A549 (cell line): ENCODE data around the gene ZNF740. TPM values are rescaled to one million over a fixed set of nuclear protein-coding genes. Genes with fewer than 3 reads are reported as not detected.

Source experiments
- ATAC-seq, 2 experiments: fragments of 200-7000 bp in 1 of 2; fragments of >200 bp in 1 of 2; cut with Nextera tagmentation in 1 of 2; cut with Tn5 transposase in 1 of 2; 3 replicates each; pipeline versions ENCODE4 v1.8.0 to v1.9.1; 2018 to 2020; ENCODE audit warnings: mild to moderate bottlenecking in 1 of 2, moderate library complexity in 1 of 2
- CTCF ChIA-PET: fragments of 300-600 bp; sonication (Branson Sonifier 250); formaldehyde crosslinking; extraction: SDS; loops from one replicate; lab custom pipeline; 2021; ENCODE audit warnings: antibody characterized with exemption, inconsistent platforms; lab: Yijun Ruan, JAX
- POLR2A ChIA-PET: fragments of 350-600 bp; formaldehyde crosslinking; extraction: SDS; loops from one replicate; lab custom pipeline; 2021; ENCODE audit warnings: antibody characterized with exemption, inconsistent platforms; lab: Yijun Ruan, JAX
- DNase-seq, 2 experiments: peaks; one replicate each; pipeline versions ENCODE4 v3.0.0 to v3.0.0-alpha.2; 2011 to 2016; ENCODE audit warnings: low read depth in 1 of 2, low spot score in 1 of 2
- FAIRE-seq: peaks from 2 replicates; lab custom pipeline; 2011; peaks lifted over from hg19 to GRCh38; lab: Jason Lieb, UNC
- H3K27ac ChIP-seq, 2 experiments: fragments of >200 bp; sonication (Bioruptor Twin); formaldehyde crosslinking; 3 replicates each; pipeline ENCODE4 v1.5.1; 2016 to 2017
- H3K4me1 ChIP-seq: fragments of >200 bp; sonication (Bioruptor Twin); formaldehyde crosslinking; 3 replicates; pipeline ENCODE4 v1.6.1; 2016
- H3K4me2 ChIP-seq: fragments of >200 bp; sonication (Bioruptor Twin); formaldehyde crosslinking; 3 replicates; pipeline ENCODE4 v1.6.1; 2016
- H3K4me3 ChIP-seq: fragments of >200 bp; sonication (Bioruptor Twin); formaldehyde crosslinking; 3 replicates; pipeline ENCODE4 v1.5.1; 2016
- H3K9me3 ChIP-seq: fragments of >200 bp; sonication (Bioruptor Twin); formaldehyde crosslinking; 3 replicates; pipeline ENCODE4 v1.6.1; 2016
- BHLHE40 ChIP-seq: IDR thresholded peaks from 2 replicates; pipeline ENCODE4 v1.6.1; 2012; ENCODE audit warnings: low read depth, low read length, inconsistent platforms
- CBX8 ChIP-seq: fragments of 200-600 bp; sonication (generic); IDR thresholded peaks from 2 replicates; pipeline ENCODE4 v1.6.1; 2016
- EHMT2 ChIP-seq: fragments of 200-600 bp; sonication (generic); IDR thresholded peaks from 2 replicates; pipeline ENCODE4 v1.6.1; 2016; ENCODE audit warnings: antibody characterized with exemption, low read depth, mild to moderate bottlenecking, moderate library complexity
- ESRRA ChIP-seq: fragments of 150-350 bp; IDR thresholded peaks from 2 replicates; pipeline ENCODE4 v1.6.1; 2014; ENCODE audit warnings: mild to moderate bottlenecking, low read length, borderline replicate concordance
- FOSB ChIP-seq: fragments of 250-450 bp; sonication (Bioruptor Pico); IDR thresholded peaks from 2 replicates; pipeline ENCODE4 v1.5.0; 2020; ENCODE audit warnings: mild to moderate bottlenecking, moderate library complexity
- GATA3 ChIP-seq: IDR thresholded peaks from 2 replicates; pipeline ENCODE4 v1.6.1; 2012; ENCODE audit warnings: borderline replicate concordance
- HMGXB4 ChIP-seq: fragments of 250-450 bp; sonication (Bioruptor Pico); IDR thresholded peaks from 2 replicates; pipeline ENCODE4 v1.5.0; 2021; ENCODE audit warnings: mild to moderate bottlenecking, moderate library complexity, borderline replicate concordance
- HOXB13 ChIP-seq: fragments of 250-450 bp; sonication (Bioruptor Pico); IDR thresholded peaks from 2 replicates; pipeline ENCODE4 v1.5.0; 2020; ENCODE audit warnings: low read depth, mild to moderate bottlenecking, moderate library complexity
- JUNB ChIP-seq: fragments of >200 bp; sonication (Bioruptor Twin); formaldehyde crosslinking; IDR thresholded peaks from 2 replicates; pipeline ENCODE4 v1.6.1; 2016
- KDM1A ChIP-seq: fragments of 200-600 bp; sonication (generic); IDR thresholded peaks from 2 replicates; pipeline ENCODE4 v1.6.1; 2016; ENCODE audit warnings: low read depth, mild to moderate bottlenecking
- KDM5A ChIP-seq: fragments of 200-600 bp; sonication (generic); IDR thresholded peaks from 2 replicates; pipeline ENCODE4 v1.6.1; 2016; ENCODE audit warnings: antibody characterized with exemption, mild to moderate bottlenecking
- NFE2L2 ChIP-seq: fragments of 150-350 bp; conservative IDR thresholded peaks from 2 replicates; pipeline ENCODE4 v1.6.1; 2014; ENCODE audit warnings: low read length
- NPAS2 ChIP-seq: fragments of 250-450 bp; sonication (Bioruptor Pico); IDR thresholded peaks from 2 replicates; pipeline ENCODE4 v1.8.0; 2022; ENCODE audit warnings: mild to moderate bottlenecking, moderate library complexity, borderline replicate concordance
- PHF8 ChIP-seq: fragments of 200-600 bp; sonication (generic); IDR thresholded peaks from 2 replicates; pipeline ENCODE4 v1.6.1; 2016; ENCODE audit warnings: low read depth, mild to moderate bottlenecking, antibody characterized with exemption, moderate library complexity, borderline replicate concordance
- POLR2A ChIP-seq: IDR thresholded peaks from 2 replicates; pipeline ENCODE4 v1.6.1; 2012; ENCODE audit warnings: mild to moderate bottlenecking, low read length
- RAD21 ChIP-seq, 2 experiments: fragments of >200 bp in 1 of 2; sonication (Bioruptor Twin) in 1 of 2; formaldehyde crosslinking in 1 of 2; IDR thresholded peaks in 1 of 2; conservative IDR thresholded peaks in 1 of 2; 2 replicates in 1 of 2; 3 replicates in 1 of 2; pipeline ENCODE4 v1.6.1; 2012 to 2018; ENCODE audit warnings: inconsistent platforms in 1 of 2
- RARB ChIP-seq: fragments of 250-450 bp; sonication (Bioruptor Pico); IDR thresholded peaks from 2 replicates; pipeline ENCODE4 v1.8.0; 2021; ENCODE audit warnings: mild to moderate bottlenecking, moderate library complexity
- RCOR1 ChIP-seq: fragments of 150-350 bp; IDR thresholded peaks from 2 replicates; pipeline ENCODE4 v1.6.1; 2014; ENCODE audit warnings: antibody characterized with exemption, low read length, low read depth
- RNF2 ChIP-seq: fragments of 200-600 bp; sonication (generic); IDR thresholded peaks from 2 replicates; pipeline ENCODE4 v1.6.1; 2016; ENCODE audit warnings: low read depth, mild to moderate bottlenecking, antibody characterized with exemption, moderate library complexity, borderline replicate concordance
- SMC3 ChIP-seq: fragments of >200 bp; sonication (Bioruptor Twin); formaldehyde crosslinking; IDR thresholded peaks from 3 replicates; pipeline ENCODE4 v1.6.1; 2018; ENCODE audit warnings: inconsistent platforms
- TP53 ChIP-seq: fragments of 250-450 bp; sonication (Bioruptor Pico); IDR thresholded peaks from 2 replicates; pipeline ENCODE4 v1.5.0; 2021; ENCODE audit warnings: mild to moderate bottlenecking, moderate library complexity
- whole genome bisulfite sequencing: methylation state at CpG from one replicate; pipeline ENCODE4 v1.1.6; 2017; ENCODE audit errors: missing lambda C conversion rate; 5-methylcytosine and 5-hydroxymethylcytosine counted together
- polyA plus RNA-seq, 4 experiments: library from polyadenylated mRNA; depleted of rRNA in 3 of 4; stranded (reverse); fragments of >200 nt; fragmentation: RNase III in 1 of 4; extraction: RNeasy Plus Mini Kit Qiagen cat#74134 plus additional on column Dnase treatment in 1 of 4; gene quantifications; 2 replicates in 3 of 4; 3 replicates in 1 of 4; pipeline ENCODE4 v1.2.3, GENCODE V29; 2011 to 2017
- TF ChIP-seq, protein P1 (sequence below): fragments of 450-650 bp; IDR thresholded peaks from 2 replicates; pipeline ENCODE4 v1.6.1; 2014; ENCODE audit warnings: antibody characterized with exemption
- TF ChIP-seq, protein P2 (sequence below): IDR thresholded peaks from 2 replicates; pipeline ENCODE4 v1.6.1; 2012
- TF ChIP-seq, protein P3 (sequence below): fragments of 150-350 bp; IDR thresholded peaks from 2 replicates; pipeline ENCODE4 v1.6.1; 2014; ENCODE audit warnings: low read depth, mild to moderate bottlenecking, low read length
- TF ChIP-seq, protein P4 (sequence below): IDR thresholded peaks from 2 replicates; pipeline ENCODE4 v1.6.1; 2012; ENCODE audit warnings: low read depth, borderline replicate concordance
- TF ChIP-seq, protein P5 (sequence below): IDR thresholded peaks from 2 replicates; pipeline ENCODE4 v1.6.1; 2012

Gene ZNF740
- polyA plus RNA-seq, 2 of the 4 experiments (the other 2 are of a cell fraction) = 15.1 to 28.8 TPM

GRCh38 chr12:53147181-53147580 lies 33.3 kb upstream of the ZNF740 start:
- ATAC-seq = no peak
- Histone ChIP-seq H3K27ac (no peak overlapping the region), H3K4me2 (no peak overlapping the region), H3K4me3 (no peak overlapping the region), H3K4me1 (no peaks in the 10 kb centered on the region), H3K9me3 (no peaks in the 10 kb centered on the region)
- no peak for FAIRE-seq
- POLR2A ChIA-PET = no interaction called here
- TF ChIP-seq RAD21 (conservative IDR thresholded peaks at IDR 0.05 in 1 of 2, IDR thresholded peaks at IDR 0.05 in 1 of 2) = no peak
- TF ChIP-seq HOXB13 (CRISPR knock-in tag) = no peak
- no peak for TF ChIP-seq ESRRA
- no peak for TF ChIP-seq PHF8
- TF ChIP-seq, protein P1, sequence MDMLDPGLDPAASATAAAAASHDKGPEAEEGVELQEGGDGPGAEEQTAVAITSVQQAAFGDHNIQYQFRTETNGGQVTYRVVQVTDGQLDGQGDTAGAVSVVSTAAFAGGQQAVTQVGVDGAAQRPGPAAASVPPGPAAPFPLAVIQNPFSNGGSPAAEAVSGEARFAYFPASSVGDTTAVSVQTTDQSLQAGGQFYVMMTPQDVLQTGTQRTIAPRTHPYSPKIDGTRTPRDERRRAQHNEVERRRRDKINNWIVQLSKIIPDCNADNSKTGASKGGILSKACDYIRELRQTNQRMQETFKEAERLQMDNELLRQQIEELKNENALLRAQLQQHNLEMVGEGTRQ = no peak
- TF ChIP-seq EHMT2 = no peak
- TF ChIP-seq SMC3 = no peak
- TF ChIP-seq, protein P2, sequence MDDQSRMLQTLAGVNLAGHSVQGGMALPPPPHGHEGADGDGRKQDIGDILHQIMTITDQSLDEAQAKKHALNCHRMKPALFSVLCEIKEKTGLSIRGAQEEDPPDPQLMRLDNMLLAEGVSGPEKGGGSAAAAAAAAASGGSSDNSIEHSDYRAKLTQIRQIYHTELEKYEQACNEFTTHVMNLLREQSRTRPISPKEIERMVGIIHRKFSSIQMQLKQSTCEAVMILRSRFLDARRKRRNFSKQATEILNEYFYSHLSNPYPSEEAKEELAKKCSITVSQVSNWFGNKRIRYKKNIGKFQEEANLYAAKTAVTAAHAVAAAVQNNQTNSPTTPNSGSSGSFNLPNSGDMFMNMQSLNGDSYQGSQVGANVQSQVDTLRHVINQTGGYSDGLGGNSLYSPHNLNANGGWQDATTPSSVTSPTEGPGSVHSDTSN = no peak
- no peak for TF ChIP-seq NPAS2
- TF ChIP-seq, protein P3, sequence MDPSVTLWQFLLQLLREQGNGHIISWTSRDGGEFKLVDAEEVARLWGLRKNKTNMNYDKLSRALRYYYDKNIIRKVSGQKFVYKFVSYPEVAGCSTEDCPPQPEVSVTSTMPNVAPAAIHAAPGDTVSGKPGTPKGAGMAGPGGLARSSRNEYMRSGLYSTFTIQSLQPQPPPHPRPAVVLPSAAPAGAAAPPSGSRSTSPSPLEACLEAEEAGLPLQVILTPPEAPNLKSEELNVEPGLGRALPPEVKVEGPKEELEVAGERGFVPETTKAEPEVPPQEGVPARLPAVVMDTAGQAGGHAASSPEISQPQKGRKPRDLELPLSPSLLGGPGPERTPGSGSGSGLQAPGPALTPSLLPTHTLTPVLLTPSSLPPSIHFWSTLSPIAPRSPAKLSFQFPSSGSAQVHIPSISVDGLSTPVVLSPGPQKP = no peak
- CTCF ChIA-PET = interaction anchor here (3.8 kb wide), 1 partner anchor 13 kb away, joined by 24 read pairs; no protein-coding TSS in a partner anchor
- no peak for DNase-seq
- WGBS = 74% methylated on average over 5 of the region's 5 CpGs

DNA sequence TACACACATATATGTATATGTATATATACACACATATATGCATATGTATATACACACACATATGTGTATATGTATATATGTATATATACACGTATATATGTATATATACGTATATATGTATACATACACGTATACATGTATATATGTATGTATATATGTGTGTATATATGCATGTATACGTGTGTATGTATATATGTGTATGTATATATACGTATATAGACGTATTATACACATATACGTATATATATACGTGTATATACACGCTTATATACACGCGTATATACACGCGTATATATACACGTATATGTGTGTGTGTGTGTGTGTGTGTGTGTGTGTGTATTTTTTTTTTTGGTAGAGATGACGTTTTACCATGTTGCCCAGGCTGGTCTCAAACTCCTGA lies 32.9 kb upstream of the ZNF740 start:
- H3K4me1 ChIP-seq = no peaks in the 10 kb centered on the region
- no peak for TF ChIP-seq NFE2L2
- TF ChIP-seq RCOR1 = no peak
- TF ChIP-seq, protein P4, sequence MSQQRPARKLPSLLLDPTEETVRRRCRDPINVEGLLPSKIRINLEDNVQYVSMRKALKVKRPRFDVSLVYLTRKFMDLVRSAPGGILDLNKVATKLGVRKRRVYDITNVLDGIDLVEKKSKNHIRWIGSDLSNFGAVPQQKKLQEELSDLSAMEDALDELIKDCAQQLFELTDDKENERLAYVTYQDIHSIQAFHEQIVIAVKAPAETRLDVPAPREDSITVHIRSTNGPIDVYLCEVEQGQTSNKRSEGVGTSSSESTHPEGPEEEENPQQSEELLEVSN = no peak
- TF ChIP-seq HMGXB4 (CRISPR knock-in tag) = no peak
- TF ChIP-seq GATA3 = no peak
- TF ChIP-seq, all 56 proteins: peak for 0
- ChIA-PET POLR2A (no interaction called here), CTCF (no interaction called here)
- Histone ChIP-seq H3K9me3 (no peaks in the 10 kb centered on the region), H3K27ac (no peak overlapping the region), H3K4me2 (no peak overlapping the region), H3K4me3 (no peak overlapping the region)
- no peak for FAIRE-seq
- ATAC-seq = no peak
- 74% methylated on average over 15 of the region's 15 CpGs for WGBS
- DNase-seq = no peak

DNA sequence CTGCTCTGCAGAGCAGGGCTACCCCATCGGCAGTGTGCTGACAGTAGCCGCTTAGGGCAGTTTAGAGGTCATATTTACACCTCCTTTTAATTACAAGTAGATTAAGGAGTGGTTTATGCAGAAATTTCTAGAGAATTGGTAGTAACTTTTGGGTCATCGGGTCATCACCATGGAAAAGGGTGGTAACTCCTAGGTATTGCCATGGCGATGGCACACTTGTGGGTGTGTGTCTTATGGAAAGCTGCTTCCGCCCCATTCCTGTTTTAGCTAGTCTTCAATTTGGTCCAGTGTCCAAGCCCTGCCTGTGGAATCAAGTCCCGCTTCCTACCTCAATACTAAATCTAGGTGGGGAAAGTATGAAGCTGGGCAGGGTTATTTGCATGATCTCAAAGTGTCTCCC lies 29.5 kb upstream of the ZNF740 start:
- no peak for FAIRE-seq
- ATAC-seq = no peak
- no peak overlapping the region for H3K27ac ChIP-seq
- ChIA-PET POLR2A (no interaction called here), CTCF (interaction anchor here (0.6 to 2.6 kb wide), 7 partner anchors 10 to 85 kb away, joined by 3 to 9 read pairs (median 4); no protein-coding TSS in a partner anchor)
- no peak overlapping the region for H3K4me3 ChIP-seq
- 89% methylated on average over 6 of the region's 6 CpGs for WGBS
- no peaks in the 10 kb centered on the region for H3K9me3 ChIP-seq
- no peaks in the 10 kb centered on the region for H3K4me1 ChIP-seq
- no peak overlapping the region for H3K4me2 ChIP-seq
- DNase-seq = no peak
- TF ChIP-seq BHLHE40 (no peak), CBX8 (no peak), FOSB (CRISPR knock-in tag) (no peak), JUNB (no peak), KDM5A (no peak), KDM1A (no peak), TP53 (no peak), RARB (CRISPR knock-in tag) (no peak), SMC3 (no peak), RNF2 (no peak), HMGXB4 (CRISPR knock-in tag) (no peak), POLR2A (no peak), EHMT2 (no peak)
- TF ChIP-seq, protein P5, sequence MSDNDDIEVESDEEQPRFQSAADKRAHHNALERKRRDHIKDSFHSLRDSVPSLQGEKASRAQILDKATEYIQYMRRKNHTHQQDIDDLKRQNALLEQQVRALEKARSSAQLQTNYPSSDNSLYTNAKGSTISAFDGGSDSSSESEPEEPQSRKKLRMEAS = no peak
- TF ChIP-seq, protein P1 = no peak
